ENCODE results near the gene CNTNAP5. TPM values are rescaled to one million over a fixed set of nuclear protein-coding genes. Genes with fewer than 3 reads are reported as not detected.

Gene CNTNAP5
- total and polyA plus RNA-seq, 12 donors: 0.08 to 4.9 (median 0.96) TPM; not detected in 5

DNA sequence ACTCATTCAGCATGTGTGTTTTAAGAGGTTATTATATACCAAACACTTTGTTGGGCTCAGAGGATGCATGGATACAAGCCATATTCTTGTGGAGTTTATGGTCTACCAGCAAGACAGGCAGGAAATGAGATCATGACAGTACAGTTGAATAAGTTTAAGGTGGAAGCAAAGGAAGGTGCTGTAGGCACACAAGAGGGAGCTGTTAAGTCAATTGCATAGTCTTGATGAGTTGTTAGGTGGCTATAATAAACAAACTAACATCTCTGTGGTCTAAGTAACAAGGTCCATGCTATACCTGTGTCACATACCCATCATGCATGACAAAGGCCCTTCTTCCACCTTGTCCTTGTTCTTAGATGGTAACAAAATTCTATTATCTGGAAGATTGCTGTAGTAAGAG is 538.3 kb downstream of the CNTNAP5 start:
- Histone ChIP-seq H3K4me1 (replicated peaks in 1 of 2) (no peaks in the 10 kb centered on the region), H3K27me3 (no peaks in the 10 kb centered on the region), H3K9me3 (replicated peaks in 1 of 3) (no peaks in the 10 kb centered on the region), H3K36me3 (replicated peaks in 1 of 2) (no peaks in the 10 kb centered on the region), H3K4me3 (no peak overlapping the region), H3K27ac (no peak overlapping the region)
- DNase-seq: no peak
- intact Hi-C loops (cut with DNase I): no loop called here
- TF ChIP-seq, protein P1, sequence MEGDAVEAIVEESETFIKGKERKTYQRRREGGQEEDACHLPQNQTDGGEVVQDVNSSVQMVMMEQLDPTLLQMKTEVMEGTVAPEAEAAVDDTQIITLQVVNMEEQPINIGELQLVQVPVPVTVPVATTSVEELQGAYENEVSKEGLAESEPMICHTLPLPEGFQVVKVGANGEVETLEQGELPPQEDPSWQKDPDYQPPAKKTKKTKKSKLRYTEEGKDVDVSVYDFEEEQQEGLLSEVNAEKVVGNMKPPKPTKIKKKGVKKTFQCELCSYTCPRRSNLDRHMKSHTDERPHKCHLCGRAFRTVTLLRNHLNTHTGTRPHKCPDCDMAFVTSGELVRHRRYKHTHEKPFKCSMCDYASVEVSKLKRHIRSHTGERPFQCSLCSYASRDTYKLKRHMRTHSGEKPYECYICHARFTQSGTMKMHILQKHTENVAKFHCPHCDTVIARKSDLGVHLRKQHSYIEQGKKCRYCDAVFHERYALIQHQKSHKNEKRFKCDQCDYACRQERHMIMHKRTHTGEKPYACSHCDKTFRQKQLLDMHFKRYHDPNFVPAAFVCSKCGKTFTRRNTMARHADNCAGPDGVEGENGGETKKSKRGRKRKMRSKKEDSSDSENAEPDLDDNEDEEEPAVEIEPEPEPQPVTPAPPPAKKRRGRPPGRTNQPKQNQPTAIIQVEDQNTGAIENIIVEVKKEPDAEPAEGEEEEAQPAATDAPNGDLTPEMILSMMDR (IDR thresholded peaks at IDR 0.05): no peak
- no peak for TF ChIP-seq POLR2A (IDR thresholded peaks at IDR 0.05)

DNA sequence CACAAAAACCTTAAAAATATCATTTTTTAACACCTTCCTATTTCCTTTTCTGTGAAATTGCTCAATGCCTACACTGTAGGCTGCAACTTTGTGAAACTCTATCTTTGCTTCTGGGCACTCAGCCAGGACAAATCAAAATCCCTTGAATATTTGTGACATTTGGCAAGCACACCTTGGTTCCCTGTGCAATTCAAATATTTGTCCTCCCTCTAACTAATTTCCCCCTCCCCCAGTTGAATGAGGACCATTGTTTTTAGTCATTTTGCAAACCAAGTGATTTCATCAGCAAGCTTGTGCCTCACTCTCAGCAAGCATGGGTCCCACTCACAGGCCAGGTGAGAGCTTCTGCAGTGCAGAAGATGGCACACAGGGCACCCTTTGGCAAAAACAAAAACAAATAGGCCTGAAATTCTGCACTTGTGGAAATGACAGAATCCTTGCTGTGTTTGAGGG is 541.5 kb downstream of the CNTNAP5 start:
- intact Hi-C loops (cut with DNase I): no loop called here
- Histone ChIP-seq H3K9me3 (replicated peaks in 1 of 3) (no peaks in the 10 kb centered on the region), H3K36me3 (replicated peaks in 1 of 2) (no peaks in the 10 kb centered on the region), H3K27me3 (no peaks in the 10 kb centered on the region), H3K4me3 (no peak overlapping the region), H3K4me1 (replicated peaks in 1 of 2) (no peaks in the 10 kb centered on the region), H3K27ac (no peak overlapping the region)
- TF ChIP-seq, protein P1 (IDR thresholded peaks at IDR 0.05): no peak
- no peak for TF ChIP-seq POLR2A (IDR thresholded peaks at IDR 0.05)
- DNase-seq: no peak

DNA sequence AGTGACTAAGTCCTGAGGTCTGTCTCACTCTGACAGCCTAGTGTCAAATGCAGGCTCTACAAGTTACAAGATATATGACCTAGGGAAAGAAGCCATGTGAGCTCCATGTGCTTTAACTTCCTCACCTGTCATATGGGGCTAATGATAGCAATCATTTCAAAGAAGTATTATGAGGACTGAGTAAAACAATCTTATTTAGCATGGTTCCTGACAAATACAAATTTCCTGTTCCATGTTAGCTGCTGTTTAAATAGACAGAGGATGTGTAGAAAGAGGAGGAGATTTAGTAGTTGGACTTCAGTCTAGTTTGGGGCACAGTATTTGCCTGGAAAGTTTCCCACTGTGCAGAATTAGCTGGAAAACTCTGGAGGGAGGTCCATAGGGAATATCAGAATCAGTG is 545.8 kb downstream of the CNTNAP5 start:
- Histone ChIP-seq H3K27ac (no peak overlapping the region), H3K4me1 (replicated peaks in 1 of 2) (no peaks in the 10 kb centered on the region), H3K4me3 (no peak overlapping the region), H3K36me3 (replicated peaks in 1 of 2) (no peaks in the 10 kb centered on the region), H3K9me3 (replicated peaks in 1 of 3) (no peaks in the 10 kb centered on the region), H3K27me3 (no peaks in the 10 kb centered on the region)
- DNase-seq: no peak
- TF ChIP-seq POLR2A (IDR thresholded peaks at IDR 0.05): no peak
- TF ChIP-seq, protein P1 (IDR thresholded peaks at IDR 0.05): no peak
- intact Hi-C loops (cut with DNase I): no loop called here

DNA sequence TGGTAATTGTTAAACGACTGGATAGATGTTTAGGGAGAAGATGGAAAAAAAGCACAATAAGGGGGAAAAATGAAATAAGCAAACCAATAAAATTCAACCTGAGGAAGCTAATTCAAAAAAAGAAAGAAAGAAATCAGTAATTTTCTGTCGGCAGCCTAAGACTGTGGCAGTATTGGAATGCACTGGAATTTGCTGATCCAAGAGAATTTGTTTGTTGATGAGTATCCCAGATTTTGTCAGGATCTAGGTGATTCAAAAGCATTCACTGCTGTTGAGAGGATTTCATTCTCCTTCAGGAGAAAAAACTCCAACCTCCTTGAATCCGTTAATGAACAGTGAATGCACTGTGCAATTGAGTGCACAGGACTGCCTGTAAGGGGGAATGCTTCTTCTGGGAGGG is 546.7 kb downstream of the CNTNAP5 start:
- no peak for DNase-seq
- Histone ChIP-seq H3K4me3 (no peak overlapping the region), H3K27ac (no peak overlapping the region), H3K9me3 (replicated peaks in 1 of 3) (no peaks in the 10 kb centered on the region), H3K36me3 (replicated peaks in 1 of 2) (no peaks in the 10 kb centered on the region), H3K4me1 (replicated peaks in 1 of 2) (no peaks in the 10 kb centered on the region), H3K27me3 (no peaks in the 10 kb centered on the region)
- 69 to 79% (median 72%) methylated on average over 3 of the region's 3 CpGs for WGBS, 4 donors
- intact Hi-C loops (cut with DNase I): no loop called here
- TF ChIP-seq, protein P1 (IDR thresholded peaks at IDR 0.05): no peak
- no peak for TF ChIP-seq POLR2A (IDR thresholded peaks at IDR 0.05)
